HG03439 (cell line): ENCODE measurements around the gene RNF43.
"Not testable (repeated sequence)": the region's sequence is repeated elsewhere in the genome, so short reads cannot be mapped to it uniquely, and the experiment has no call there.

ENCODE experiments used
- ATAC-seq: cut with Tn5 transposase; IDR thresholded peaks from one replicate; pipeline ENCODE4 v1.9.1; 2021; ENCODE audit warnings: mild to moderate bottlenecking, moderate library complexity; ENCODE audit not compliant: unreplicated experiment

Gene RNF43

DNA sequence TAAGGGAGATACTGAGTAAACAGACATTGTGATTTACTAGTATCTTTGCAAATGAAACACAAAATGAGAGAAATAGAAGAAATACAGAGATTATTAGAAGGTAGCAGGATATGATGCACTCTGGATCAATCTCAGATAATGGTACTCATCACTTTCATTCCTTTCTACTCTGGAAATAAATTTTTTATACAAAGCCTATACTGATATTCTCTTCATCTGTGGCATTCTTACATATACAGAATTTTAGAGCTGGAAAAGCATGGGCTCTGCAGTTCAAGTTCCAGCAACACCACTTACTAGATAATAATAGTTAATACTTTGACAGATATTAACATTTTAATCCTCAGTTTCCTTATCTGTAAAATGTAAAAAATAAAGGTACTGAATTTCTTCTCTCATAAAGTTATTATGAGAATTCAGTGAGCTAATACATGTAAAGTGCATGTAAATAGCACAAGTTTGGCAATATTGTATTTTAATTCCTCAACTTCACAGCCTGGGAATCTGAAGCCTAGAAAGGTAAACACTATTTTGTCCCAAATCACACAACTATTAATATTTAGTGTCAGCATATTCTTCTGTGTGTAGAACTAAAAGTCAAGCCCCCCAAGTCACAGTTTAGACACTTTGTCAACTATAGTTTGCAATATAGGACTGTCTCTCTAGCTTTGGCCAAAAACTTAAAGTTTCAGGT is 6.5 kb downstream of the RNF43 start:
- no peak for ATAC-seq

DNA sequence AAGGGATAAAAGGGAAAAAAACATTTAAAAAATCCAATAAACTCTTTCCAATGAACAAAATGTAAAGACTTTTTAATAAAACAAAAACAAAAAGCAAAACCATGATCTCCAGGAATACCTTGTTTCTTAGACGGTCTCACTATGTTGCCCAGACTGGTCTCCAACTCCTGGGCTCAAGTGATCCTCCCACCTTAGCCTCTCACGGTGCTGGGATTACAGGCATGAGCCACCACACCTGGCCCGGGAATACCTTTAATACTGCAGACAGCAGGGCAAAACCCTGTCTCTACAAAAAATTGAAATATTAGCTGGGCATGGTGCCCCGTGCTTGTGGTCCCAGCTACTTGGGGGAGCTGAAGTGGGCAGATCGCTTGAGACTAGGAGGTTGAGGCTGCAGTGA is 7.9 kb downstream of the RNF43 start:
- ATAC-seq: no peak

DNA sequence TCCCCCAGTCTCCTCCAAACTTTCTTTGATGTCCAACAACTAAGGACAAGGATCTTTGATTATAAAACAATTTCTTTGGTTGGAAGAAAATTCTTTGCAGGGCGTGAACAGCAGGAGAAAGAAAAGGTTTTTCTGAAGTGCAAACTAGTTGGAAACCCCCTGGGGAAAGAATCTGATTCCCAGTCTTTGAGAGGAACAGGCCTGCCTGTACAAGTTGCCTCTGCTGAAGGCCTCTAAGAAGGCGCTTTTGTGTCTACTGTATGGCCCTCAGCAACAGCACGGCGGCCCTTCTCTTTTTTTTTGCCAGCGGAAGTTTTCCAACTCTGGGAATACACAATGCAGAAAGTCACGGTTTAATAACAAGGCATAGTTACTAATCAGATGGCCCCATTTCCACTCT is 14.0 kb downstream of the RNF43 start:
- ATAC-seq: no peak

DNA sequence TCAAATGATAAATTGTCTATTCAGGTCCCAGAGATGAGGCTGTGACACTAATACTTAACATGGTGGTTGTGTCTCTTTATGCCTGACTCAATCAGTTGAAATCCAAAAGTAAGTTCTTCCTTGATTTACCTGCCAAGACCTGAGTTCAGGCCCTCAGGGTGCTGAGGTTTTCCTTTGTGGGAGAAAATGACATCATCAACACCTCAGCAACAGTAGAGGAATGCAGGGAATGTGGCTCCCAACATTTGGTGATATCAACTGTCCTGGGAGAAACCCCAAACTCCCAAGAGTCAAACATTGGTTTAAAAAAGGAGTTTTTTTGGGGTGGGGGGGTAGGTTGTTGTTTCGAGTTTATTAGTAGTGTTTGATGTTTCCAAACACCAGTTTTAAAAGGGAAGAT is 14.7 kb downstream of the RNF43 start:
- no peak for ATAC-seq

DNA sequence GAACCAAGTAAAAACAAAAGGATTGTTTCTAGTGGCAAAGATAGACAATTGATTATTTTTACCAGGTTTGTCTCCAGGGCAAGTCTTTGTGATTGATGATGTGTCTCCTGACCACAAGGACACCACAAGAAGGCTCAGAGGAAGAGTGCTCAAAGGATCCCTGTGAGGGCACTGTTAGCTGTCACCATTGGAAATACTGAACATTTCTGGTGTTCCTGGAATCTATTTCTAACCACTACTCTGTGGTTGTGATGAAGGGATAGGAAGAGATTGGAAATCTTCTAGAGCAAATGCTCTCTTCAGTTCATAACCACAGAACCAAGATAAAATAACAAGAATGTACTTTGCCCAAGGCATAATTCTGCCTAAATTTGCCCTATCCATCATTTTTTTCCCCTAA is 15.3 kb downstream of the RNF43 start:
- ATAC-seq: no peak

DNA sequence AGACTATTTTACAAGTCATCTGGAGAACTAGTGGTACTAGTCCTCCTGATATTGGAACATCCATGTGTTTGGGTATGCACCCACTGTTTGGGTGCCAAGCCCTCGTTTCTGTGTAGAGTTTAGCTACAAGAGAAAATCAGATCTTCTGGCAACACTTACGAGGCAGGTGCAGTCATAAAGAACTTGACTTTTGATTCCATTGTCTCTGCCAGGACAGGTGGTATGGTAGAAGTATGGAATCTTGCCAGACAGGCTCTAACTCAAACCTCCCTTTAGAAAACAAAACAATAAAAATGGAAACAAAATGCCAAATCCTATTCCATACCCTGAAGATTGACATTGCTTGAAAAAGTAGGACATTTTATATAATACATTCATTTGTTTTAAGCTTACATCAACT is 16.0 kb downstream of the RNF43 start:
- ATAC-seq: no peak

DNA sequence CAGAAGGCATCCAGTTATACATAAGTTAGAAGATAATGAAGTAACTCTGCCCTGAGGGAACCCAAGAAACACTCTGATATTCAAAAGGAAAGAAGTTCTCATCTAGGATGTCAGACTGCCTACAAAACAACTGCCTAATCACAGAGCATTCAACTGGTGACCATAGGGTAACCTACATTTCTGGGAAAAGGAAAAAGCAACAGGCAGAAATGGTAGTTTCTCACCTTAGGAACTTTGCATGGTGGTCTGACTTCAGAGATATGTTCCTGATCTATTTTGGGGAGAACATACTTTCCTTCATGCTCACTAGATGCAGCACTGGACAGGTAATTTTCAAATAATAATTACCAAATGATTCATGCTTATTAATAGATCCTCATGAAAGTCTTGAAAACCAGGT is 16.5 kb downstream of the RNF43 start:
- ATAC-seq: no peak

DNA sequence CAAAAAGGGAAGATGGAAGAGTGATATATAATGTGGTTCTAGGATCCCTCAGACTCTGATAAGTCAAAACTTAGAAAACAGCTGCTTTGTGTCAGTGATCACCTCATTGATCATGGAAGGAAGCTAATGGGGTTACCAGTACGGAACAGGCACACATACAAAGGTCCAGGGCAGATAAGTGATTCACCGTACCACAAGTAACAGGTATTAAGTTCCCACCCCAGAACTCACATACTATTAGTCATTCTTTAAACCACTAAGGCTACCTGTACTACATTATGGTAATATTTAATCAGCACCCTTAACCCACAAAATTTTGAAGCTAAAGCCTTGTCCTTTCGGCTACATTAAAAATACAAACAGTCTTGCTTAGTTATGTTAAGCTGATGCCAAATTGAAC is 17.4 kb downstream of the RNF43 start:
- no peak for ATAC-seq

DNA sequence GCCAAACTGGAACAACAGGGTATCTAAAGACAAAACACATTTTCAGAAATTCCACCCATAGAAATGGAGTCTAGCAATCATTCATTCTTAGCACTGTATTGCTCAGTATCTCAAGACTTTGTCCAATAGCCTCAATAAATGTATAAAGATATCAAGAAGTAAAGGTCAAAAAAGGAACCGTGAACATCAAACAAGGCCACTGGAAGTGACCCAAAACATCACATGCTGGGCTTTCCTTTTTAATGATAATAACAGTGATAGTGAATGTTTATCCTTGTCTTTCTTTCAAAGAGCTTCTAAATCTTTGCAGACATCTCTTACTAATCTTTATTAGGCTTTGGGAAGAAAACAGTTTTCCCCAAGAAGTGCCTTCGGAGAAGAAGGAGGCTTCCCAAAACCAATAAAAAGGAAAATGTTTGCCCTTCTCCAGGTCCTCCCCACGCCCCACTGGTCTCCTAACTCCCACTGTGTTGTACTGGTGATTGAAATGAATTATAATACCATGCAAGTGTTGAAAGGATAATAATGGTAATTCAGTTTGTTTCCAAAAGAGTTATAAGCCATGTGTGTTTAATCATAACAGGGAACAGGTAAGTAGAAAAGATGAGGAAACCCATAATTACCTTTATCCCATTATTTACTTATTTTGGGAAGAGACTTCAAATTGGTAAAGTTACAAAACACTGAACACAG is 18.6 kb downstream of the RNF43 start:
- ATAC-seq: no peak

DNA sequence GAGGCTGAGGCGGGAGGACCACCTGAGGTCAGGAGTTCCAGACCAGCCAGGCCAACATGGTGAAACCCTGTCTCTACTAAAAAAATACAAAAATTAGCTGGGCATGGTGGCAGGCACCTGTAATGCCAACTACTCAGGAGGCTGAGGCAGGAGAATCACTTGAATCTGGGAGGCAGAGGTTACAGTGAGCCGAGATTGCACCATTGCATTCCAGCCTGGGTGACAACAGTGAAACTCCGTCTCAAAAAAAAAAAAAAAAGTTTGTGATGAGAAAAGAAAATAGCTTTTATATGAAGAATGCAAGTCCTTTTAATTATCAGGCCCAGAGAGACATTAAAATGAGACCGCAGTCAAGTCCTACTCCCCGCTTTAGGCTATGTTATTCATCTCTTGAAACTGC is 19.9 kb downstream of the RNF43 start:
- not testable (repeated sequence) for ATAC-seq

DNA sequence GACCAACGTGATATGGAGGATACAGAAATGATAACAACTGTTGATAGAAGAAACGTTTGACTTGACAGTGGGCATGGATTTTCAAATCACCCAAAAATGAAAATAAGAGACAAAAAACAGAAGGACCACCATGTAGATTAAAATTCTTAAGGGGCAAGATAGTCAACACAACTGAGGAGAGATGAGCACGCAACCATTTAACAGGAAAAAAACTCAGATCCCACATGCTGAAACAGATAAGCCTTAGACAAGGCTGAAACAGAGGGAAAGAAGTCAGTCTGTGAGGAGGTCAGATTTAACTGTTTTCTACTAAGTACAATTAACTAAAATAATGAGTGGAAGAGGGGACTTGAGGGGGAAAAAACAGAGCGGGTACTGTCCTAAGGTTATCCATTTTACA is 21.2 kb downstream of the RNF43 start:
- ATAC-seq: no peak

DNA sequence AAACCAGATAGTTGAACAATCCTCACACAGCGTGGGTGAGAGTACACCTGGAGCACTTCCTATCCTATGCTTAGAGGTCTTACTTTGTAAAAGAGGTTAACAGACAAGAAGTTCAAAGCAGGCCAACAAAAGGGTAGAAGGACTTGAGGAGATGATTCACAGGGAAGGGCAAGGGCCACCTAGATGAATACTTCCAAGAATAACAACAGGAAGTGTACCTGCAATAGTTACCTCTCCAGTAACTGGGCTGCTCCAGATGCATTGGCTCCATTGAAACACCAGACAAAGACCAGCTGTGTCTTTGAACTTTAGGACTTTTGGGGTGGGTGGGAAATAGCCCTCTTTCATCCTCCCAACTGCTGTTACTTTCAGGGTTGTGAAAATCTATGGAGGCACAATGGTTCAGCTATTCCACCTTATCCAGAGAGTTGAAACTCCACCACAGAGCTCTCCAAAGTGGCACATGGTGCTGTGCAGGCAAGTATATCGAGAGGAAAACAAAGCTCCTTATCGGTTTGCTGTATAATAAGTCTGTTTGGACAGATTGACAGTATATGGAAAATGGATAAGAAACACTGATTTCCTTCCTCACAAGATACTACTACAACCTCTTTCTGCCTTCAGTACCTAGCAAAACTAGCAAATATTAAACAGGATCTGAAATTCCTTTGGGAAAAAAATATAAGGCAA is 22.7 kb downstream of the RNF43 start:
- no peak for ATAC-seq

DNA sequence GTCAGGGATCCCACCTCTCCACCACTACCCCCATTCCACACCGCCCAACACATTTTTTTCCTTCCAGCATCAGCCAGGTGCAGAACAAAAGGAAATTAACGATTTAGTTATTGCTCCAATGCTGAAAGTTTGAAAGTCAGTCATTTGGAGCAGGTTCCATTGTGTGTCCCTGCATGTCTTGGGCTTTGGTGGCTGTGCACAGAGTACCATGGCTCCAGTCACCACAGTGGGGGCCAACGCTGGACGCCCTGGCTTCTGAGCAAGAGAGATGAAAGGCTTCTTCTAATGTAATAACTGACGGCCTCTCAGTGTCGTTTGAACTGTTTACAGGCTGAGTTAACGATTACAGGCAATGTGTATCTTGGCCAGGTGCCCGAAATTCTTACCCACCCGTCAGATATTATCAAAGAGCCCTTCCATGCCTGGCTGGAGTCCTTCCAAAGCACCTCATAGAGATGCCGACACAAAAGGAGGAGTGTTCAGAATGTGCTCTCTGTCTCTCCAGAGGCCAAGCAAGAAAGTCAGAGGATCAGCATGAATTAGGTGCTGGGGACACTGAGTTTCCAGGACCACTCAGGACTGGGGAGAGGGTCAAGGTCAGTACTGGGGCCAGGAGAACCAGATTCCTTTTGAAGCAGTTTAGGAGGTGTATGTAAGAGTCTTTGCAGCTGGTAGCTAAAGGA is 25.9 kb downstream of the RNF43 start:
- ATAC-seq: no peak

DNA sequence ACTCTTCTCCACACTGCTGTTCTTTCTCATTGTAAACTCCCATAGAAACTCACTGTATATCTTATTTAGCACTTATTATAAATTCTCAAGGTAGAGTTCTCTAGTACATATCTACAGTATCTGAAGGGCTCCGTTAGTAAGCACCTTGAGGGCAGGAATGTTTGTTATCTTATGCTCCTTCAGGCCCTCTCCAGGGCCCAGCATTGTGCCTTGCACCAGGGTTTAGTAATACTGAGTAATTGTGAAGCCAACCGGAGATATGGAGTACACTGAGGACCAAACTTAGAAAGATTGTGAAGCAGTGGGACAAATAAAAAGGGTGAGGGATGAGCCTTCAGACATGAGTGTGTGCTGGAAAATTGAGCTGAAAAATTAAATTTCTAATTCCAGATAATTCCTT is 26.4 kb downstream of the RNF43 start:
- ATAC-seq: no peak

DNA sequence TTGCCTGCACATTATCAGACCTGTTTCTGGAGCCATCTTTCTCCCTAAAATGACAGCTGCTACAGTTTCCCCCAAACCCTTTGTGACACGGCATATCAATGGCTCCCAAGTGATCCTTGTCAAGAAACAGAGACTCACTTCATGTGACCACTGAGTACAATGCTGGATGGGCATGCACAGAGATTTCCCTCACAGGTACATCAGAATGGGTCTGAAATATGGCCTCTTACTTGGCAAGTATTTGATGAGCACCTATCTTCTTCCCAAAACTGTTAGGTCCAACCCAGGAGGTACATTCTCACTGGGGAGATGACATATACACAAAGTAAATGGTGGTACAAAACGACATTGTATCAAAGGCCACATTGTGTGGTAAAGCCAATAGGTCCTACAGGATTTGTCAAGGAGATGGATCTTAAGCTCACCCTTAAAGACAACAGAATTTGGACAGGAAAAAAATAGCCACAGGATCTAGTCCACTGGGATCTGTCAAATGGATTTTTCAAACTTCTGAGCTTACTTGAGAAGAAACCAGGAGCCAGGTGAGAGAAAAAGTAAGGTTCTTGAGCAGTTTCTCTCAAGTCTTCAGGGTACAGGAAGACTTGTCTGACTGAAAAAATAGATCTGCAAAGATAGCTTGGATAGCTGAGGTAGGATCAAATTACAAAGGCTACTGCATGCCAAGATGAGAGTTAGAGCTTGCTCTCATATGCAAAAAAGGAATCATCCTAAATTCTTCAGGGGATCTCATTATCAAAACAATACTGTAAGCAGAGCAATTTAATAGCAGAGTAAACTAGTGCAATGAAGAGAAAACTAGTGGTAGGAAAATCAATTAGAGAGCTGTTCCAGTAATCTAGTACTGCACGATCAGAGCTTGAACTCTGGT is 28.8 kb downstream of the RNF43 start:
- ATAC-seq: no peak

DNA sequence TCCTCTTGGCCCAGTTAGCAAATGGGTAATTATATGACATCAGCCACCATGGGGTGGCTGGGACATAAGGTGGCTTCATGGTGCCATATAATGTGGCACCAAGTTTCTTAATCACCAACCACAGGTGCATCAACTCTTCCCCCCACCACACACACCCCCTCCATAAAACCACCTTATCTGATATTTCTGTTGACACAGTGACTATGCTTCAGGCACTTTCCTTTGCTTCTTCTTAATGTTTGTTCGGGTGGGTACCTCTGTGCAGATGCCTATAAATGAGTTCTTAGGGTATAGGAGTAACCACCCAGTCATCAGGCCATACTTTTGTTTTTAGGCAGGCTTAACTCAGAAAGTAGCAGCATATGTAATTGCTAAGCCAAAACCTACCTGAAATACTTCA is 29.5 kb downstream of the RNF43 start:
- no peak for ATAC-seq

DNA sequence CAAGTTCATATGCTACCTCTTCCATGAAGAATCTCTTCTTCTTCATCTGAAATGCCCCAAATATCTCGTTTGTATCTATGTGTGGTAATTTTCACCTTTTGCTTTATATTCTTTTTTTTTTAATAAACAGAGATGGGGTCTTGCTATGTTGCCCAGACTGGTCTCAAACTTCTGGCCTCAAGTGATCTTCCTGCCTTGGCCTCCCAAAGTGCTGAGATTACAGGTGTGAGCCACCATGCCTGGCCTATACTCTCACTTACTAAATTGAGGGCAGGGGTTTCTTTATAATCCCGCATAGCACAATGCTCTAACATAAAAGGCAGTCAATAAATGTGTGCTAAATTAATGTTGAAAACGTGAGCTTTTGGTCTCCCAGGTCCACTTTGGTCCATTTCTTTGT is 30.6 kb downstream of the RNF43 start:
- ATAC-seq: no peak

DNA sequence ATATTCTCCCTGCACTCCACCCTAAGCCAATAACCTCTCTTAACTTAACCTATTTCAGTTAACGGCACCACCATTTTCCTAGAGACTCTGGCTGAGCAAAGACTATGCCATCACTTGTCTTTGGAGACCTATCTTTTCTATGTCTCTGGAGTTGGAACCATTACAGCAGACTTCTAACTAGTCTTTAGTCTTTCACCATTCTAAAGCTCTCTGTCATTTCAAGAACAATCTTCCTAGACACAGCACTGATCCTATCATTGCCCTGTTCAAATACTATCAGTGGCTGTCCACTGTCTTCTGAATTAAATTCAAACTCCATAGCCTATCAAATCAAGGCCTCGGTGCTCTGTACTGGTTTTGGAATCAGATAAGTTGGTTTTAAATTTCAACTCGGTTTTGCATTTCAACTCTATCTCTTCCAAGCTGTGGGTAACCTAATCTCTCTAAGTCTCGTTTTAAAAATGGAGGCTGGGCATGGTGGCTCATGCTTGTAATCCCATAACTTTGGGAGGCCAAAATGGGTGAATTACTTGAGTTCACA is 31.9 kb downstream of the RNF43 start:
- no peak for ATAC-seq

DNA sequence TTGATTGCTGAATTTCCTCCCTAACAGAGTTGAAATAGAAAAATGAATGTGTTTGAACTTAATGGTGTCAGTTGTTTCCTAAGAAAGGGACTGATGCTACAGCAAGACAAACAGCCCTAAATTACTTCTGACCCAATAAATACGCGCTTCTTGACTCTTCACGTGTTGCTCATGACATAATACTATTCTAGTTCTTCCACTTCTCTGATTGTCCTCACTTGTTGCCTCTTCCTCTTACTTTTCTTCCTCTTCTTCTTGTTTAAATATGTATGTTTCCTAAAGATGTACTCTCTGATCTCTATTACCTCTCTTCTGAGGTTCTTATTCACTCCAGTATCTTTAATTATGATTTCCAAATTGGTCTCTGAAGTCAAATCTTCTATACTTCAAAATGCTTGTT is 32.4 kb downstream of the RNF43 start:
- ATAC-seq: no peak

DNA sequence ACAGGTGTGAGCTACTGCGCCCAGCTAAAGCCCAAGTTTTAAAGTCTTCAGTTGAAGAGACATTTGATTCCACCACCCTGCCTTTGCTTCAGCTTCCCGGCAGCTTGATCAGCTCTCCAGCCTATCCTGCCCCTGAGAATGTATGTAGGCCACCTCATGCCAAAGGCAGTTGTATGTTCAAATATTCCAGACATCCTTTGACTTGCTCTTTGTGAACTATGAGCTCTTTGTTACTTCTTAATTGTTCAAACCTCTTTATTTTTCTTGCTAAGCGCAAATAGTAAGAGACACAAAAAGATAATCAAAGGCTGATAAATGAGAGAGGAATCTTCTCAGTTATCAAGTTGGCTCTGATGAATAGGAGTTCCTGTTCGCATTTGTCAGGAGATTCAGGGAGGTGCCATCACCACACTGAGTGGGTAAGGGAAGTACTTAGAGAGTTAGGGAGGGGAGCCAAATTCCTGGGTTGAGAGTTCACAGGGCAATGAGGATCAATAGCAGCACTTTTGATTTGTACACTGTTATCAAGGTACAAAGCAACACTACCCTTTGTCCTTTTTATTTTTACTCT is 33.4 kb downstream of the RNF43 start:
- no peak for ATAC-seq
